ENCODE measurements around the gene OR5H1. TPM values are rescaled to one million over a fixed set of nuclear protein-coding genes. Genes with fewer than 3 reads are reported as not detected.

Gene OR5H1
- total and polyA plus RNA-seq, 7 donors = not detected

DNA sequence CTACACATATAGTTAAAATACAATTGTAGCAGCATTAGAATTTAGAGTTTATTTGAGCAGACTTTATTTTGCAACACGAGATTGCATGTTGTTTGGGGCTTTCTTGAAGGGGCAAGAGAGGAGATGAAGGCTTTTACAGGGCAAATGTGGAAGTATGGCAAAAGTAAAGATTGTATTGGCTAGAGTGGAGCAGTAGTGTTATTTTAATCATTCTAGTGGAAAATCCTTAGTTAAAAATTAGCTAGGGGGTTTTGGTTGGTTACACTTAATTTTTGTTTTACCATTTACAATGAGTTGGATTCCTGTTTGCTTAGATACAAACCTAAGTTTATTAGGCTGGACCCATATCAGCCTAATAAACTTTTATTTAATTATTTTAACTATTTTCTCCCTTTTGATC lies 40.5 kb downstream of the OR5H1 start:
- intact Hi-C loops (cut with DNase I) = no loop called here

DNA sequence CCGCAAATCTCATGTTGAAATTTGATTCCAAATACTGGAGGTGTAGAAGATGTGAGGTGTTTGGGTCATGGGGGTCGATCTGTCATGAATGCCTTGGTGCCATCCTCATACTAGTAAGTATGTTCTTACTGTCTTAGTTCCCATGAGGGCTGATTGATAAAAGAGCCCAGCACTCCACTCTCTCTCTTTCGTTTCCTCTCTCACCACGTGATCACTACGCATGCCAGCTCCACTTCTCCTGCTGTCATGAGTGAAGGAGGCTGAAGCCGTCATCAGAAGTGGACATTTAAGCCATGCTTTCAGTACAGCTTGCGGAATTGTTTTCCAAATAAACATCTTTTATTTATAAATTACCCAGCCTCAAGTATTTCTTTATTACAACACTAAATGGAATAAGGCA lies 42.1 kb downstream of the OR5H1 start:
- Histone ChIP-seq H3K9me3 (no peaks in the 10 kb centered on the region), H3K4me1 (no peaks in the 10 kb centered on the region), H3K27ac (no peak overlapping the region), H3K27me3 (no peaks in the 10 kb centered on the region), H3K36me3 (no peaks in the 10 kb centered on the region), H3K4me3 (no peak overlapping the region)
- TF ChIP-seq, protein P1, sequence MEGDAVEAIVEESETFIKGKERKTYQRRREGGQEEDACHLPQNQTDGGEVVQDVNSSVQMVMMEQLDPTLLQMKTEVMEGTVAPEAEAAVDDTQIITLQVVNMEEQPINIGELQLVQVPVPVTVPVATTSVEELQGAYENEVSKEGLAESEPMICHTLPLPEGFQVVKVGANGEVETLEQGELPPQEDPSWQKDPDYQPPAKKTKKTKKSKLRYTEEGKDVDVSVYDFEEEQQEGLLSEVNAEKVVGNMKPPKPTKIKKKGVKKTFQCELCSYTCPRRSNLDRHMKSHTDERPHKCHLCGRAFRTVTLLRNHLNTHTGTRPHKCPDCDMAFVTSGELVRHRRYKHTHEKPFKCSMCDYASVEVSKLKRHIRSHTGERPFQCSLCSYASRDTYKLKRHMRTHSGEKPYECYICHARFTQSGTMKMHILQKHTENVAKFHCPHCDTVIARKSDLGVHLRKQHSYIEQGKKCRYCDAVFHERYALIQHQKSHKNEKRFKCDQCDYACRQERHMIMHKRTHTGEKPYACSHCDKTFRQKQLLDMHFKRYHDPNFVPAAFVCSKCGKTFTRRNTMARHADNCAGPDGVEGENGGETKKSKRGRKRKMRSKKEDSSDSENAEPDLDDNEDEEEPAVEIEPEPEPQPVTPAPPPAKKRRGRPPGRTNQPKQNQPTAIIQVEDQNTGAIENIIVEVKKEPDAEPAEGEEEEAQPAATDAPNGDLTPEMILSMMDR (IDR thresholded peaks at IDR 0.05) = no peak
- TF ChIP-seq EP300 (IDR thresholded peaks at IDR 0.05) = no peak
- no peak for TF ChIP-seq POLR2A (IDR thresholded peaks at IDR 0.05)
- no peak for TF ChIP-seq POLR2AphosphoS5 (IDR thresholded peaks at IDR 0.05)
- intact Hi-C loops (cut with DNase I) = no loop called here
- no peak for DNase-seq
- 83 to 86% methylated on average over 7 of the region's 7 CpGs for WGBS, 2 donors

More for the DNA sequence above, 40.5 kb downstream of the OR5H1 start:
- Histone ChIP-seq H3K9me3 (no peaks in the 10 kb centered on the region), H3K4me3 (no peak overlapping the region), H3K36me3 (no peaks in the 10 kb centered on the region), H3K4me1 (no peaks in the 10 kb centered on the region), H3K27ac (no peak overlapping the region), H3K27me3 (no peaks in the 10 kb centered on the region)
- WGBS, 2 donors = 16 to 57% methylated on average over 1 of the region's 1 CpG
- TF ChIP-seq POLR2A (IDR thresholded peaks at IDR 0.05) (no peak), POLR2AphosphoS5 (IDR thresholded peaks at IDR 0.05) (no peak), EP300 (IDR thresholded peaks at IDR 0.05) (no peak)
- TF ChIP-seq, protein P1 (IDR thresholded peaks at IDR 0.05) = no peak
- no peak for DNase-seq

DNA sequence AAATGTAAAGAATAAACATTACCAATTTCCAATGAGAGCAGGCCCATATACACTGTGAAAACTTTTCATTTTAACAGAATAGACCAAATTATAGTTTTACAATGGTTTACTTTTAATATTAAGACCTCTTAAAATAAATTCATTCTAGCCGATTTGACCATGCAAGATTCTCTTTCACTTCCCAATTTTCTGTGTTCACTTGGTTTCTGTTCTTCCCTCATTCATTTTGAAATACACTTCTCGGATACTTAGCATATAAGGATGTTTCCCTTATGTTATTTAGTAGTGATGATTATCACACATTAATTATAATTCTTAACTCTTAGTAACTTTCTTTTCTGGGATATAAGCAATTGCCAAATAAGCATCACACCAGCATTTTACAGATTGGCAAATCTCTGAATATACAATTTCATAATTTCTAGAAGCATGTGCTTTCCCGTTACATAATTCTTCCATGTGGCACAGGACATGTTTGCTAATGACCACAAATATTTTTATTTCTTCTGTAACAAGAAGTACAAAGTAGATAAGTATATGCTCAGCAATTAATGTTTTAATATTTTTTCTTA lies 49.9 kb downstream of the OR5H1 start:
- Histone ChIP-seq H3K9me3 (no peaks in the 10 kb centered on the region), H3K4me3 (no peak overlapping the region), H3K4me1 (no peaks in the 10 kb centered on the region), H3K27me3 (no peaks in the 10 kb centered on the region), H3K36me3 (no peaks in the 10 kb centered on the region), H3K27ac (no peak overlapping the region)
- DNase-seq = no peak
- WGBS, 2 donors = 84 to 85% methylated on average over 3 of the region's 3 CpGs
- intact Hi-C loops (cut with DNase I) = no loop called here
- TF ChIP-seq EP300 (IDR thresholded peaks at IDR 0.05) (no peak), POLR2AphosphoS5 (IDR thresholded peaks at IDR 0.05) (no peak), POLR2A (IDR thresholded peaks at IDR 0.05) (no peak)
- TF ChIP-seq, protein P1 (IDR thresholded peaks at IDR 0.05) = no peak

DNA sequence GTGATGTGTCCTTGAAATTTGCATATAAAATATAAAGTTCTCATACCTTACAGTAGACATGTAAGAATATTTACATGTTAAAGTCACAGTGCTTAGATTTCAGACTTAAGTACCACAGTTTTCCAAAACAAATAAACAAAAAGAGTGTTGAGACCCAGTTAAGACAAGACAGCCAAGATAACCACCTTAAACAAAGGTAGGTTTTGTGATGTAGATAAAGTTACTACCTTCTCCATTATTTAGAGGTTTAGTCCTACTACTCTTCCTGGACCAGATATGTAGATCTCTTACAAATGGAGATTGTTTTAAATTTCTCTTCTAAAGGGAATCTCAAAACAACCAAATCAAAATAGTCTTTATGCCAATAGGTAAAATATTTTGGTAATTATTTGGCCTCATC lies 51.7 kb downstream of the OR5H1 start:
- Histone ChIP-seq H3K4me1 (no peaks in the 10 kb centered on the region), H3K9me3 (no peaks in the 10 kb centered on the region), H3K36me3 (no peaks in the 10 kb centered on the region), H3K27me3 (no peaks in the 10 kb centered on the region), H3K27ac (no peak overlapping the region), H3K4me3 (no peak overlapping the region)
- intact Hi-C loops (cut with DNase I) = no loop called here
- TF ChIP-seq, protein P1 (IDR thresholded peaks at IDR 0.05) = no peak
- TF ChIP-seq EP300 (IDR thresholded peaks at IDR 0.05) (no peak), POLR2AphosphoS5 (IDR thresholded peaks at IDR 0.05) (no peak), POLR2A (IDR thresholded peaks at IDR 0.05) (no peak)
- DNase-seq = no peak

DNA sequence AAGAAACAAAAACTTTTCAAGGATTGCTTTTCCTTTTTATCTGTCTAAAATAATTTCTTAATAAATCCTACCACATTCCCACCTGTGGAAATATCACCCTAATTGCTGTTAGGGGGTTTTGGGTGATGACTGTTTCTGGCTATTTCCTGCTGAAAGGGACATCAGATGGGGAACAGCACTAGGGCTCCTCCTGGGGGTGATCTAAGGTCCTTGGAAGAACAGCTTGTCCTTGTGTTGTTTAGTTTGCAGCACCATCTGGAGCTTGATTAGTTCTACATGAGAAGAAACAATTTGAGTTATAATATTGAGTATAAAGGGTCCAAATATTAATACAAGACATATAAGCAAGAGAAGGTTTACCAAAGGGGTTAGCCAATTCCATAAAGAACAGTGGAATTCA lies 54.7 kb downstream of the OR5H1 start:
- Histone ChIP-seq H3K4me3 (no peak overlapping the region), H3K9me3 (no peaks in the 10 kb centered on the region), H3K4me1 (no peaks in the 10 kb centered on the region), H3K36me3 (no peaks in the 10 kb centered on the region), H3K27me3 (no peaks in the 10 kb centered on the region), H3K27ac (no peak overlapping the region)
- no peak for DNase-seq
- no peak for TF ChIP-seq POLR2AphosphoS5 (IDR thresholded peaks at IDR 0.05)
- TF ChIP-seq, protein P1 (IDR thresholded peaks at IDR 0.05) = no peak
- TF ChIP-seq POLR2A (IDR thresholded peaks at IDR 0.05) = no peak
- no peak for TF ChIP-seq EP300 (IDR thresholded peaks at IDR 0.05)
- intact Hi-C loops (cut with DNase I) = no loop called here
